Keratinocyte (primary cell): Measurements from ENCODE around the gene NUCKS1. TPM values are rescaled to one million over a fixed set of nuclear protein-coding genes. Genes with fewer than 3 reads are reported as not detected.

ENCODE experiments used
- DNase-seq: peaks from one replicate; pipeline ENCODE4 v3.0.0-alpha.2; 2011; ENCODE audit warnings: low read depth, missing footprints, low spot score
- FAIRE-seq: peaks from 2 replicates; lab custom pipeline; 2011; peaks lifted over from hg19 to GRCh38; lab: Jason Lieb, UNC
- H2AFZ ChIP-seq: 2 replicates; pipeline ENCODE4 v1.6.0; 2012; ENCODE audit warnings: low read length, control low read depth, inconsistent platforms; ENCODE audit not compliant: control insufficient read depth
- H3K27ac ChIP-seq: 2 replicates; pipeline ENCODE4 v1.5.1; 2011; ENCODE audit warnings: low read length; ENCODE audit not compliant: control insufficient read depth, insufficient read depth
- H3K27me3 ChIP-seq: 3 replicates; pipeline ENCODE4 v1.6.0; 2011; ENCODE audit warnings: low read length; ENCODE audit not compliant: control insufficient read depth, insufficient read depth; ENCODE audit errors: extremely low read depth
- H3K36me3 ChIP-seq, 2 experiments: 2 replicates in 1 of 2; 3 replicates in 1 of 2; pipeline ENCODE4 v1.5.1; 2011; ENCODE audit warnings: low read length in 2 of 2, mild to moderate bottlenecking in 1 of 2; ENCODE audit not compliant: control insufficient read depth in 2 of 2, insufficient read depth in 2 of 2; ENCODE audit errors: extremely low read depth in 1 of 2
- H3K4me1 ChIP-seq: 3 replicates; pipeline ENCODE4 v1.5.1; 2011; ENCODE audit warnings: low read length; ENCODE audit not compliant: control insufficient read depth, insufficient read depth; ENCODE audit errors: extremely low read depth
- H3K4me2 ChIP-seq: 3 replicates; pipeline ENCODE4 v1.6.0; 2011; ENCODE audit warnings: low read depth, low read length; ENCODE audit not compliant: control insufficient read depth, insufficient read depth; ENCODE audit errors: extremely low read depth
- H3K4me3 ChIP-seq, 3 experiments: fragments of 200-600 bp in 1 of 3; sonication (generic) in 1 of 3; 2 replicates in 2 of 3; 3 replicates in 1 of 3; pipeline ENCODE4 v1.5.1; 2011 to 2016; ENCODE audit warnings: low read length in 3 of 3, mild to moderate bottlenecking in 3 of 3, control low read depth in 2 of 3, inconsistent platforms in 1 of 3, low read depth in 1 of 3, mixed read lengths in 1 of 3, mixed run types in 1 of 3, moderate library complexity in 1 of 3; ENCODE audit not compliant: control insufficient read depth in 2 of 3, insufficient read depth in 2 of 3; ENCODE audit errors: extremely low read depth in 1 of 3
- H3K79me2 ChIP-seq: 2 replicates; pipeline ENCODE4 v1.6.0; 2012; ENCODE audit warnings: low read length; ENCODE audit not compliant: control insufficient read depth, insufficient read depth
- H3K9ac ChIP-seq: 3 replicates; pipeline ENCODE4 v1.6.0; 2011; ENCODE audit warnings: low read length; ENCODE audit not compliant: control insufficient read depth, insufficient read depth; ENCODE audit errors: extremely low read depth
- H3K9me1 ChIP-seq: 3 replicates; pipeline ENCODE4 v1.6.0; 2011; ENCODE audit warnings: low read length; ENCODE audit not compliant: control insufficient read depth, insufficient read depth; ENCODE audit errors: extremely low read depth
- H3K9me3 ChIP-seq: 2 replicates; pipeline ENCODE4 v1.5.1; 2012; ENCODE audit warnings: low read depth, low read length; ENCODE audit not compliant: control insufficient read depth
- H4K20me1 ChIP-seq: 3 replicates; pipeline ENCODE4 v1.6.0; 2011; ENCODE audit warnings: low read length; ENCODE audit not compliant: control insufficient read depth, insufficient read depth; ENCODE audit errors: extremely low read depth
- CTCF ChIP-seq, 3 experiments: IDR thresholded peaks in 1 of 3; conservative IDR thresholded peaks in 1 of 3; optimal IDR thresholded peaks in 1 of 3; 2 replicates in 2 of 3; 3 replicates in 1 of 3; pipeline versions ENCODE3 to v1.5.1; 2011; ENCODE audit warnings: low read length in 3 of 3, mild to moderate bottlenecking in 3 of 3, moderate library complexity in 2 of 3, control low read depth in 1 of 3, inconsistent platforms in 1 of 3; ENCODE audit not compliant: insufficient read depth in 2 of 3; ENCODE audit errors: extremely low read depth in 1 of 3
- EZH2 ChIP-seq: IDR thresholded peaks from one replicate; pipeline ENCODE4 v1.6.1; 2012; ENCODE audit warnings: inconsistent platforms, mild to moderate bottlenecking, low read length, moderate library complexity
- dilution Hi-C: fragments of 300-500 bp; cut with MboI; formaldehyde crosslinking; loops from one replicate; pipeline ENCODE4 v1.7.0; 2020; ENCODE audit warnings: low sequenced_read_pairs; ENCODE audit not compliant: extremely low pct_ligation_motif_present
- polyA plus RNA-seq, 5 experiments: library from polyadenylated mRNA; depleted of rRNA in 3 of 5; stranded (reverse) in 3 of 5; stranded (forward) in 1 of 5; unstranded in 1 of 5; fragments of >200 nt; gene quantifications; 1 replicate in 1 of 5; 2 replicates in 3 of 5; 3 replicates in 1 of 5; pipeline versions ENCODE4 v1.2.1 to v1.2.3, GENCODE V29; 2011 to 2012; ENCODE audit warnings: missing spikeins in 2 of 5, low read depth in 1 of 5, low replicate concordance in 1 of 5

The NUCKS1 gene
- polyA plus RNA-seq, 1 donor (not counting 4 experiments of a cell fraction or from before 2014, with no cell fraction given) = 71.6 TPM

GRCh38 chr1:205777994-205778393 lies 28.0 kb upstream of the NUCKS1 start:
- Histone ChIP-seq H3K27me3 (no peaks in the 10 kb centered on the region), H3K4me1 (peaks cover 7% of the 10 kb centered on the region), H3K9ac (no peak overlapping the region), H3K79me2 (peaks cover 1% of the 10 kb centered on the region), H3K27ac (no peak overlapping the region), H3K9me3 (no peaks in the 10 kb centered on the region), H3K4me3 (no peak overlapping the region), H4K20me1 (no peaks in the 10 kb centered on the region), H3K36me3 (no peaks in the 10 kb centered on the region), H2AFZ (no peak overlapping the region), H3K9me1 (no peaks in the 10 kb centered on the region), H3K4me2 (no peak overlapping the region)
- TF ChIP-seq EZH2 = no peak
- no peak for TF ChIP-seq CTCF (optimal IDR thresholded peaks at IDR 0.05 in 1 of 3, IDR thresholded peaks at IDR 0.05 in 1 of 3, conservative IDR thresholded peaks at IDR 0.05 in 1 of 3; ENCODE audit: extremely low read depth in 1 of 3, insufficient read depth in 2 of 3, low read length in 3 of 3)
- DNase-seq = no peak
- FAIRE-seq = no peak
- dilution Hi-C loops = no loop called here

- DNase-seq (no peak), FAIRE-seq (no peak)
- Histone ChIP-seq H3K27ac (peak overlapping the region; percentile 48), H3K36me3 (peaks cover 0 to under 1% of the 10 kb centered on the region in 2 experiments), H3K4me2 (peak overlapping the region; percentile 96), H3K9ac (peak overlapping the region; percentile 83), H3K4me3 (peak overlapping the region; percentile 78 to 96 (median 81)), H3K27me3 (no peaks in the 10 kb centered on the region), H3K9me1 (no peaks in the 10 kb centered on the region), H3K9me3 (no peaks in the 10 kb centered on the region), H3K79me2 (peaks cover 1% of the 10 kb centered on the region), H4K20me1 (no peaks in the 10 kb centered on the region), H3K4me1 (peaks cover 7% of the 10 kb centered on the region), H2AFZ (peak overlapping the region; percentile 87)
- dilution Hi-C loops = no loop called here
- no peak for TF ChIP-seq EZH2
- TF ChIP-seq CTCF (optimal IDR thresholded peaks at IDR 0.05 in 1 of 3, IDR thresholded peaks at IDR 0.05 in 1 of 3, conservative IDR thresholded peaks at IDR 0.05 in 1 of 3; ENCODE audit: extremely low read depth in 1 of 3, insufficient read depth in 2 of 3, low read length in 3 of 3) = no peak
Measured at GRCh38 chr1:205775717-205776056, 25.7 kb upstream of the NUCKS1 start.
